ENCODE data around the gene PPP2R5C.
"Not testable (repeated sequence)": the region's sequence is repeated elsewhere in the genome, so short reads cannot be mapped to it uniquely, and the experiment has no call there.

The PPP2R5C gene

DNA sequence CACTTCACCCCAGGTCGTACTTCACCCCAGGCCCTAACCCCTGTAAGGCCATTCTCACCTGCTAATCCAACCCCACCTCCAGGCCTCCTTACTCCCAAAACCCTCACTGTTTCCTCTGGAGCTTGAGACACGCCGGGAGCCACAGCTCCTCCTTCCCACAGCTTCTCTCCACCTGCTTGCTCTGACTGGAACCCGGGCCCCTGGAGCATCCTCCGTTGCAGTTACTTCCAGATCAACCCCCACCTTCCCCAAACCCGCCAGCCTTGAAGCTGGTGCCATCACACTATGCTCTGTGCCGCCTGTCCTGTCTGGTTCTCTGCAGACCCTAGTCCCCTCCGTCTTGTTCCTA lies 34.6 kb upstream of the PPP2R5C start:
- no peak for DNase-seq

DNA sequence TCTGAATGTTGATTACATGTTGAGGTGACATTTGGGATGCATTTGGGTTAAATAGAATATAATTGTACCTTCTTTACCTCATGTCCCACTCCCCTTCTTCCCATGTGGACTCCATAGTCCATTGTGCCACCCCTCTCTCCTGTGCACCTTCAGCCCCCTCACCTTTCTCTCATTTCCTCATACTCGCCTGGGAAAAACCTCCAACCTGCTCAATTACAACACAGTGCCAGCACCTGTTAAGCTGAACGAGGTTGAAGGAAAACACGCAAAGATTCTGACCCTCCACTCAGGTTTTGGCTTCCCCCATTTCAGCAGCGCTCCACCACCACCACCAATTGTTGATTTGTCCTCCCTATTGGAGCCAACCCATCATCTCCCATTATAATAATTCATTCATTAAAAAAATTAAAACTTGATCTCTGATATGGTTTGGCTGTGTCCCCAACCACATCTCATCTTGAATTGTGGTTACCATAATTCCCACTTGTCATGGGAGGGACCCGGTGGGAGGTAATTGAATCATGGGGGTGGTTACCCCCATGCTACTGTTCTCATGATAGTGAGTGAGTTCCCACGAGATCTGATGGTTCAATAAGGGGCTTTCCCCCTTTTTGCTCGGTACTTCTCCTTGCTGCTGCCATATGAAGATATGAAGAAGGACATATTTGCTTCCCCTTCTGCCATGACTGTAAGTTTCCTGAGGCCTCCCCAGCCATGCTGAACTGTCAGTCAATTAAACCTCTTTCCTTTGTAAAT lies 33.7 kb upstream of the PPP2R5C start:
- DNase-seq, result no peak

DNA sequence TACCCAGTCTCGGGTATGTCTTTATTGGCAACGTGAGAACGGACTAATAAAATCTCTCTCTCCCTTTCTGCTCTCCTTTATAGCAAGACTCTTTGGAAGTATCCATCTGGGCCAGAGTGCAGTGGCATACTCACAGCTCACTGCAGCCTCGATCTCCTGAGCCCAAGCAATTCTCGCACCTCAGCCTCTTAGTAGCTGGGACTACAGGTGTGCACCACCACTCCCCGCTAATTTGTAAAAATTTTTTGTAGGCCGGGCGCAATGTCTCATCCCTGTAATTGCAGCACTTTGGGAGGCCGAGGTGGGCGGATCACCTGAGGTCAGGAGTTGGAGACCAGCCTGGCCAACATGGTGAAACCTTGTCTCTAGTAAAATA lies 33.2 kb upstream of the PPP2R5C start:
- no peak for DNase-seq

DNA sequence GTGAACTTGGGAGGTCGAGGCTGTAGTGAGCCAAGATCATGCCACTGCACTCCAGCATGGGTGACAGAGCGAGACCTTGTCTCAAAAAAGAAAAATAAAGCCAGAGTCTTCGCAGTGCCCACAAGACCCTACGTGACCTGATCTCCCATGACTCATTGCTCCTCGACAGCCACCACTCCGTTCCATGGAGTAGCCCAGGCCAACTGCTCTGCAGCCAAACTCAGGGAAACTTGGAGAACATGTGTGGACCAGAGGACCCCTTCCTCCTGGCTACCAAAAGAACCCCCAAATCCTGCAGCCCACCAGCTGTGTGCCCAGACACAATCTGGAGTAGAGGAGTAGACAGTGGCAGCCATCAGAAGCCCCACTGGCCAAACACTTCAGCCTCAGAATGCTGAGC lies 32.1 kb upstream of the PPP2R5C start:
- DNase-seq, result no peak

DNA sequence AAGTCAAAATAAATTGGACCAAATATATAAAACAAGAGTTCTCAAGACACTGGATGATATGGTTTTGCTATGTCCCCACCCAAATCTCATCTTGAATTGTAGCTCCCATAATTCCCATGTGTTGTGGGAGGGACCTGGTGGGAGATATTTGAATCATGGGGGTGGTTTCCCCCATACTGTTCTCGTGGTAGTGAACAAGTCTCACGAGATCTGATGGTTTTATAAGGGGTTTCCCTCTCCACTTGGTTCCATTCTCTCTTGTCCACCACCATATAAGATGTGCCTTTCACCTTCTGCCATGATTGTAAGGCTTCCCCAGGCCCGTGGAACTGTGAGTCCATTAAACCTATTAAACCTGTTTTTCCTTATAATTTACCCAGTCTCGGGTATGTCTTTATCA lies 31.4 kb upstream of the PPP2R5C start:
- not testable (repeated sequence) for DNase-seq

DNA sequence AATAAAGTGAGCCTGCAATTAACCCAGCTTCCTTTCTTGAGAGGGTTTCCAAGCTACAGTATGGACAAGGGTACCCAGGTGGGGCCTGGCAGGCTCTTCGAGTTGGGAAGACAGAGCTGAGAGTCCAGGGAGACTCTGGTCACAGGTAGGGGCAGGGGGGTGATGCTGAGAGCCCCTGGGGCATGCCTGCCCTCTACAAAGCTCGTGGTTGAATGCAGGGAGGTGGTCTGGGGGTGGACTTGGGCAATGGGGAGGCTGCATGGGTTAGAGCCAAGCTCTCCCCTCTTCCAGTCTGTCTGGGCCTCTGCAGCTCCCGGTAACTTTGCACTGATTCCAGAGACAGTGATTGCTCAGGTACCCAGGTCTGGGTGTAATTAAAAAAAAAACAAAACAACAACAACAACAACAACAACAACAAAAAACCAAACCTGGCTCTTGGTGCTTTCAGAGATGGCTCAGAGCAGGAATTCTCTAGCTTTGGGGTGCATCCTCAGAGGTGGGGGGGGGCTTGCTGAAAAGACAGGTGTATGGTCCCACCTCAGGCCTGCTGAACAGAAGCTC lies 30.8 kb upstream of the PPP2R5C start:
- no peak for DNase-seq

DNA sequence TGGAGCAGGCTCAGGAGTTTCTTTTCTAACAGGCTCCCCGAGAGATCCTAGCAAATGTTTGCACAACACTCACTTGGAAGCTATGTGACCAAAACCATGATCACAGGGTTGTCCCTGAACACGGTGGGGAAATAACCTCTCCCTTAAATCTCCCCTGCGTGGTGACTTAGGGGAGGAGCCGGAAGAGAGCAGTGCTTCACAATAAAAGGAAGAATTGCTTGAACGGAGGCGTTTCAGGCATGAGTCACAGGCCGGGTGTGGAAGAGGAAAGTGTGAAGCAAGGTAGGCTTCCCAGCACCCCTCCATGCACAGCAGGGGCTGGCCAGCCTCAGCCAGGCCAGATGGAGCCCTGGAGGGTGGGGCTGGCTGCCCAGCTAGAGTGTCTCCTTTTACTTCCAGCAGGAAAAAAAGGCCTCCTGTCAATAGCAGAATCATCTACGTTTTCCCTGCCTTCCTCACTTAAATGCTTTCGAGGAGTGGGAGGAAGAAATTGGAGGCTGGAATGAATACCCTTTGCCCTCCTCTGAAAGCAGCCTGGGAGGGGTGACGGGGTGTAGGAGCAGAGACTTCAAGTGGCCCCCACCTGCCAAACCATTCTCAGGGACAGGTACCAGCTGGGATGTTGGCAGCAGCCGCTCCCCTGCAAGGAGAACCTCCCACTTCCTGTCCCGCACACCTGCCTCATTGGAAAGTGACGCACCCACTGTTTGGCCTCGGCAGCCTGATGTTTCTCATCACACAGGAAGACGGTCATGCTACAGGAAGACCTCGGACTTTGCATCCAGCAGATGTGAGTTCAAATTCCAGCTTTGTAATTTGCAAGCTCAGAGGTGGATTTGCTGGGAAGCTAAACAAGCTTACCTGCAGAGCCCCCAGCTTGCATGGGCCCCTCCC lies 30.1 kb upstream of the PPP2R5C start:
- DNase-seq, result peak in 10 of 58 donors; percentile 13 to 56 (median 37)

DNA sequence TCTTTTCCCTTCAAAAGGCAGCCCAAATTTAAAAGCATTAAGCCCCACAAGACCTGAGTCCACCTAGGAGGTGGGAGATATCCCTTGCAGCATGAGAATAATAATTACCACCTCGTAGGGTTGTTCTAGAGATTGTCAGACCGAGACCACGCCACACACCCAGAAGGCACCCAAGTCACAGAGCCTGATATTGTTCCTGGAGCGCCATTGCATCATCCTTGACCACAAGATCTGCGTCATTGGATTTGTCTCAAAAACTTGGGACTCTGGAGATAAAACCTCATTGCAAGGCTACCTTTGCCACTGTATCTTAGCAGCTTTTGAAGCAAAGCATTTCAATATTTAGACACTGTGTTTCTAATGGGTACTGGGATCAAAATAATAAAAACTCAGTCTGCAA lies 29.4 kb upstream of the PPP2R5C start:
- no peak for DNase-seq

DNA sequence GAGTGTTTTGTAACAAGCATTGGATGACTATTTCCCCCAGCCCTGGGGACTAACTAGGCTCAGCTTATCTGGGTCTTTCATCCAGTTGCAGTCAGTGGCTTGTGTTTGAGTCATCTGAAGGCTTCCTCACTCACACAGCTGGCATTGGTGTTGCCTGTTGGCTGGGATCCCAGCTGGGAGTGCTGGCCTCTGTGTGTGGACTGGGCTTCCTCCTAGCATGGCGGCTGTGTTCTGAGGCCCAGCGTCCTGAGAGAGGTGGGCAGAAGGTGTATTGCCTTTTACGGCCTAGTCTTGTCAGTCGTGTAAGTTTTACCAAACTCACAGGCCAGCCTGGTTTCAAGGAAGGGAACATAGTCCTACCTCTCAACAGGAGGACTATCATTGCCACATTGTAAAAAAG lies 28.3 kb upstream of the PPP2R5C start:
- DNase-seq, result no peak

DNA sequence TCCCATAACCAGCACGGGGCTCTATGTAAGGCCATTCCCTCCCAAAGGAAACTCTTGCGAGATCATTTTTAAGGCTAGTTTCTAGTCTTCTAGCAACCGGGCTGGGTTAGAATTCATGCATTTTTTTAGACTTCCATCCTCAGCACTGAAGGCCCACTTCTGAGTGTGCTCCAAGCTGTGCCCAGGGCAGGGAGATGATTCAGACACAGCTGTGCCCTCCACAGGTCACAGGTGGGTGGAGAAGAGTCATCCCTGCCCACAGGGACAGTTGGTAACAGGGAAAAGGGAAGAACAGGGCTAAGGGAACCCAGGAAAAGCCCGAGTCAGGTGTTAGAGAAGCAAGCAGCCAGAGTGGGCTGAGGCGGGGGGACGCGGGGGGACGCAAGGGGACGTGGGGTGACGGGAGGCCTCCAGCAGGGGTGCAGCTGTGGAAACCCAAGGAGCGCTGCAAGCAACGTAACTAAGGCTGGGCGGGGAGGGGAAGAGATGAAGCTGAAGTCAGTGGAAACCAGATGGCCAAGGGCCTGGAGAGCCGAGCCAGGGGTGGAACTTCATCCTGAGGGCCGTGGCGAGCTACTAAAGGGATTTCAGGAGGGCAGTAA lies 27.2 kb upstream of the PPP2R5C start:
- DNase-seq, result no peak

DNA sequence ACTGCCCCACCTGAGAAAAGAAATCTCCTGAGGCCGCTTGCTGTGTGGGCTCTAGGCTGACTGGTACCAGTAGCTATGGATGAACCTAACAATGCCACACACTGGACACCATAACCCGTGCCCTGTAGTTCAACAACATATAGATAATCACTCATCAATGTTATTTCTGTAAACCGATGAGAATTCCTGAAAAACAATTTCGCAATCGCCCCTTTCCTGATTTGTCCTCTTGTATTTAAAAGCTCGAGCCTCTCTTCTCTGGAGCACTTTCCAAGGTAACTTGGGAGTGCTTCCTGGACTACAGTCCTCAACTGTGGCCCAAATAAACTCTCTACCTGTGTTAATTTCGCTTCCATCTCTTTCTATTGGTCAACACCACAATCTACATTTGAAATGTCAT lies 26.1 kb upstream of the PPP2R5C start:
- no peak for DNase-seq

DNA sequence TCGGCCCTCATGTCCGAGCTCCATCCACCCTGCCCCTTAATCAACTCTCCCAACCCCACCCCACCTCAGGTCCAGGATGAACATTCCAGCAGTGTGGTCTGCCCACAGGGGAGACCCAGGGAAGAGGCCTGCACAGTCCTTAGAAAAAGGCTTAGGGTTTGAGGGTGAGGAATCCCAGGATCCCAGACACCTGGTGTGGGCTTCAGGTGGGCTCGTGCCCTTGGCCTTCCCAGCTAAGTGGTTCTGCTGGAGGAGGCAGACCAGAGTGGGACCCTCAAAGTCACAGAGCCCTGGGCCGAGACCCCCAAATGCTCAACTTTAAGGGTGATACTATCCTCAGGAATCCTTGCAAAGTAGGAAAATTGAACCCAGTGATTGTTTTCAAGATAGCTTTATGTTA lies 25.4 kb upstream of the PPP2R5C start:
- DNase-seq, result no peak

DNA sequence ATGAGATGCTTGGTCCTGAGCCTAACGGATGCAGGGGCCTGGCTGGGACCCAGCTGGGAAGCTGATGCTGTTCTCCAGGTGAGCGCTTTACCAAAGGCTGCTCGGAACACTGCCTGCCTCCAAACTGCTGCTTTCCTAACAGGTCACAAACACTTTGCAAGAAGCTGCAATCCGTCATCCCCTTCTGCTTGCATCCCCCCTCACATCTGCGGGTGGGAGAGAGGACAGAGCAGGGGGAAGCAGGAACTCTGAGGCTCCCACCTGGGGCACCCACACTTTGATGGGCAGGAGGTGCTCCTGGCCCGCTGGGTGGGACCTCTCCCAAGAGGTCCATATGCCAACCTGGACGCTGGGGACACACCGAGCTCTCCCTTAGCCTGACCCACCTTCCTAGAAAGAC lies 24.9 kb upstream of the PPP2R5C start:
- no peak for DNase-seq

DNA sequence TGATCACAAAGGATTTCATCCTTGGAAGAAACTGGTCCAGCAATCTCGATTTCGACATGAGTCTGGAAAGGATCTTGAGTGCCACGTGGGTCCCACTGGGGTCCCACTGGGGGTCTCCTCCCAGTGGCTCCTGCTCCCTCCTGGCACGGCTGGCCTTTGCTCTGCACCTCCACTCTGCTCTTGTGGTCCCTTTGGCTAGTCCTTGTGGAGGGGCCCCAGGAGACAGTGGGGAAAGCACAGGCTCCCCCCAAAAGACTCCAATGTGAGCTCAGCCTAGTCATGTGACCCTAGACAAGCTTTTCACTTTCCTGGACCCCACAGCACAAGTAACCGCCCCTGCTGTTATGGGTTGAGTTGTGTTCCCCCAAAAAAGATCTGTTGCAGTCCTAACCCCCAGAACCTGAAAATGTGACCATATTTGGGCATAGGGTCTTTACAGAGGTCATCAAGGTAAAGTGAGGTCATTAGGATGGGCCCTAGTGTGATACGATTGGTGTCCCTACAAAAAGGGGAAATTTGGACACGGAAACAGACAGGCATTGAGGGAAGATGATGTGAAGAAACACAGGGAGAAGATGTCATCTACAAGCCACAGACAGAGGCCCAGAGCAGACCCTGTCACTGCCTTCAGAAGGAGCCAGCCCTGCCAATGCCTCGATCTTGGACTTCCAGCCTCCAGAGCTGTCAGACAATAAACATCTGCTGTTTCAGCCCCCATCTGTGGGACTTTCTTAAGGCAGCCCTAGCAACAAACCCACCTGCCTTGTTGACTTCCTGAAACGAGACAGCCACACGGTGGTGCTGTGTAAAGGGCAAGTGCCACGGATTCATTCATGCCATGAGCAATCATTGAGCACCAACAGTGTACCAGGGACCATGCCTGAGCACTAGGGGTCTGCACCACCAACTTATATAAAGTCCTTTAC lies 23.8 kb upstream of the PPP2R5C start:
- DNase-seq, result no peak

DNA sequence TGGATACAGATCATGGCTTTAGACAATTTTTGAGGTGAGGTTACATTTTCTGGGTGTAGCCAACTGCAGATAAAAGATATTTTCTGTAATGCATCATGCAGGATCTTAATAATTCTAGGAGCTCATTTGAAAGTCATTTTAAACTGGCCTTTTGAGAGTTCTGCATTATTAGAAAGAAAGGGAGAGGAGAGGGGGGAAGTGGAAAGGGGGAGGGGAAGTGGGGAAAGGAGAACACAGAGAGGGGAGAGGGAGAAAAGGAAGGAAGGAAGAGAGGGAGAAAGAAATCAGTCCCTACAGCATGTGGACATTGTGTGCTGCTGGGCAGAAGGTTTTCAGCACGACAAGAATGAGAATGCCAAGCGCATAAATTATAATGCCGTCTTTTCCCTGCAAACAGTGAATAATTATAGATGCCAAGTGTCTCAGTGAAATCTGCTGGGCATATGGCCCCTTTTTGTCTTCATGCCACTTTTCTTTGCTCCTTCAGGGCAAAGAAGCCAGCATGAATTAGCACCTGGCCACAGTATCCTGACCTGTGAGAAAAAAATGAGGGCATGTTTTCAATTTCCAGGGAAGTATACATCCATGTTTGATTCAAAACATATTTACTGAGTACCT lies 22.7 kb upstream of the PPP2R5C start:
- DNase-seq, result no peak

DNA sequence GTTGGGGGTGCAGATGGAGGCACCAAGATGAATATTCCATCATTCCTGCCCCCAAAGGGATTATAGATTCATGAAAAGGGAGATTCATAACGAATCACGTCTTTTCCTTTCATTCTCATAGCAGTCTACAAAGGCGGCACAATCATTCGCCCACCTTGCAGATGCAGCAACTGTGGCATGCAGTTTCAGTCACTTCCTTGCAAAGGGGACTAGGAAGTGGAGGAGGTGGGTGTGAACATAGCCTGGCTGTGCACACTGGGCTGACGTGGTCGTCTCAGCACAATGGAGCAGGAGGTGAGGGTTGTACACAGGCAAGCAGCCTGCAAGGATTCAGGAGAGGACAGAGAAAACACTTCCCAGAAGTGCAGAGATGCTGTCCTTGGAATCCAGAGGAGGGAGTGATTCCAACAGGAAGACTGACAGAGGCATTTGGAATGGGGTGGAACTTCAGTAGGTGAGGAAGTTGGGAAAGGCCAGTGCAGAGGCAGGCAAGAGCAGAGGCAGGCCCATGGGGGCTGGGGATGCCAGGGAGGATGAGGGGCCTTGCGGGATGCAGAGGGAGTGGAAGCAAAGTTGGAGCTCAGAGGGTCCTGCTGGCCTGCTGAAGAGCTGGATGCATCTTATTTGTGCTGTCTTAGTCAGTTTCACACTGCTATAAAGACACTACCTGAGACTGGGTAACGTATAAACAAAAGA lies 21.9 kb upstream of the PPP2R5C start:
- peak in 11 of 58 donors; percentile 8 to 63 (median 34) for DNase-seq

DNA sequence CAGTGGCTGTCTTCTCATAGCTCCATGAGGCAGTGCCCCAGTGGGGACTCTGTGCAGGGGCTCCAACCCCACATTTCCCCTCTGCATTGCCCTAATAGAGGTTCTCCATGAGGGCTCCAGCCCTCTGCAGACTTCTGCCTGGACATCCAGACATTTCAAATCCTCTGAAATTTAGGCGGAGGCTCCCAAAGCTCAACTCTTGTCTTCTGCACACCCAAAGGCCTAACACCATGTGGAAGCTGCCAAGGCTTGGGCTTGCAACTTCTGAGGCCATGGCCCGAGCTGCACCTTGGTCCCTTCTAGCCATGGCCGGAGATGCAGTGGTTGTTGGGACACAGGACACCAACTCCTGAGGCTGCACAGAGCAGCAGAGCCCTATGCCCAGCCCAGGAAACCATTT lies 20.5 kb upstream of the PPP2R5C start:
- DNase-seq, result no peak

DNA sequence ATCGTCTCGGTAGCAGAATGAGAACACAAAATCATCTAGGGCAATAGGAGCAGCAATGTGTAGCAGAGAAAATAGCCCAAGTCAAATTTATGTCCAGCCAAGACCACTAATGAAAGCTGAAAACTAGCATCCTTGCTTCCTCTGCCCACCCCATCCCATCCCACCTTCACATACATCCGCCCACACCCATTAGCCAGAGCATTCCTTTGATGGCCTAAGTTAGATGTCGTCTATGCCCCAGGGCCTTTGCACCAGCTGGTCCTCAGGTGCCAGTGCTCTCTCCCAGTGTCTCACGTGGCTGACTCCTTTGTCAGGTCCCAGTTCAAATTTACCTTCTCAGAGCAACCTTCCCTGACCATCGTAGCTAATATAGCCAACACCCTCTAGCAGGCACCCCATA lies 17.8 kb upstream of the PPP2R5C start:
- DNase-seq, result no peak

DNA sequence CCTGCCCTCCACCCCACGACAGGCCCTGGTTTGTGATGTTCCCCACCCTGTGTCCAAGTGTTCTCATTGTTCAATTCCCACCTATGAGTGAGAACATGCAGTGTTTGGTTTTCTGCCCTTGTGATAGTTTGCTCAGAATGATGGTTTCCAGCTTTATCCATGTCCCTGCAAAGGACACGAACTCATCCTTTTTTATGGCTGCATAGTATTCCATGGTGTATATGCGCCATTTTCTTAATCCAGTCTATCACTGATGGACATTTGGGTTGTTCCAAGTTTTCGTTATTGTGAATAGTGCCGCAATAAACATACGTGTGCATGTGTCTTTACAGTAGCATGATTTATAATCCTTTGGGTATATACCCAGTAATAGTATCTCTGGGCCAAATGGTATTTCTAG lies 17.1 kb upstream of the PPP2R5C start:
- DNase-seq, result not testable (repeated sequence)

DNA sequence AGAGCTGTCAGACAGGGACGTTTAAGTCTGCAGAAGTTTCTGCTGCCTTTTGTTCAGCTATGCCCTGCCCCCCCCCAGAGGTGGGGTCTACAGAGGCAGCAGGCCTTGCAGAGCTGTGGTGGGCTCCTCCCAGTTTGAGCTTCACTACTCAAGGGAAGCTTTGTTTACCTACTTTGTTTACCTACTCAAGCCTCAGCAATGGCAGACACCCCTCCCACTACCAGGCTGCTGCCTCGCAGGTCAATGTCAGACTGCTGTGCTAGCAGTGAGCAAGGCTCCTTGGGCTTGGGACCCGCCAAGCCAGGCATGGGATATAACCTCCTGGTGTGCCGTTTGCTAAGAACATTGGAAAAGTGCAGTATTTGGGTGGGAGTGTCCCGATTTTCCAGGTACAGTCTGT lies 11.8 kb upstream of the PPP2R5C start:
- not testable (repeated sequence) for DNase-seq
